Measurements from ENCODE around the gene MOK. TPM values are rescaled to one million over a fixed set of nuclear protein-coding genes. Genes with fewer than 3 reads are reported as not detected.

The MOK gene
- polyA plus RNA-seq, 1 donor from 2014 or later = 63.6 TPM

DNA sequence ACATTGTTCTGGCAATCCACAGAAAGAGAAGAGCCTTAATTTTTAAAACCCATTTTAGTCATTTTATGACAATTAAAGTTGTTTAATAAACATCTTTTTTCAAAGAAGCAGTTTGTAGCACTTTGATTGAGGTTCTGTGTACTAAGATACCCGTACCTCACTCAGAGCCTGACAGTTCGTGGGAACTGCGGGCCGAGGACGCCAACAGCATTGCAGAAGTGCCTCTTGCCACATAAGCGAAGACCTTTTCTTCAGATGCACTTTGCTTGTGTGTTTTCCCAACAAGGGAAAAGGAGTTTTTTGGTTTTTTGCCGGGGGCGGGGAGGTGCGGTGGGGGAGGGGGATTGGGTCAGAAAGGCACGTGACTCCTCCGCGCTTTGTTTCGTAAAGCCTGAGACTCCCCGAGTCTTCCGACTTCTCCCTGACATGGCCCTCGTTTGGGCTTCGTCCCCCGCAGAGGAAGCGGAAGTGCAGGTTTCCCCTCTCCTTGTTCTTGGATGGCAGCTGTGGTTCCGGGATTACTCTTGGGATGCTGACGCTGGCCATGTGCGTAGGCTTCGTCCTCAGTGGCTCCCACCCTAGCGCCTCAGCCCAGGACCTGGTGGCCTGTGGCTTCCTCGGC, 94.4 kb downstream of the MOK start:
- no peak overlapping the region for H3K27ac ChIP-seq (ENCODE audit: low read length)
- H3K9me3 ChIP-seq (ENCODE audit: low read length) = no peaks in the 10 kb centered on the region
- TF ChIP-seq RAD21 (conservative IDR thresholded peaks at IDR 0.05) = no peak
- TF ChIP-seq, protein P1, sequence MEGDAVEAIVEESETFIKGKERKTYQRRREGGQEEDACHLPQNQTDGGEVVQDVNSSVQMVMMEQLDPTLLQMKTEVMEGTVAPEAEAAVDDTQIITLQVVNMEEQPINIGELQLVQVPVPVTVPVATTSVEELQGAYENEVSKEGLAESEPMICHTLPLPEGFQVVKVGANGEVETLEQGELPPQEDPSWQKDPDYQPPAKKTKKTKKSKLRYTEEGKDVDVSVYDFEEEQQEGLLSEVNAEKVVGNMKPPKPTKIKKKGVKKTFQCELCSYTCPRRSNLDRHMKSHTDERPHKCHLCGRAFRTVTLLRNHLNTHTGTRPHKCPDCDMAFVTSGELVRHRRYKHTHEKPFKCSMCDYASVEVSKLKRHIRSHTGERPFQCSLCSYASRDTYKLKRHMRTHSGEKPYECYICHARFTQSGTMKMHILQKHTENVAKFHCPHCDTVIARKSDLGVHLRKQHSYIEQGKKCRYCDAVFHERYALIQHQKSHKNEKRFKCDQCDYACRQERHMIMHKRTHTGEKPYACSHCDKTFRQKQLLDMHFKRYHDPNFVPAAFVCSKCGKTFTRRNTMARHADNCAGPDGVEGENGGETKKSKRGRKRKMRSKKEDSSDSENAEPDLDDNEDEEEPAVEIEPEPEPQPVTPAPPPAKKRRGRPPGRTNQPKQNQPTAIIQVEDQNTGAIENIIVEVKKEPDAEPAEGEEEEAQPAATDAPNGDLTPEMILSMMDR (IDR thresholded peaks at IDR 0.05; ENCODE audit: poor library complexity, severe bottlenecking) = no peak
- TF ChIP-seq, protein P2, sequence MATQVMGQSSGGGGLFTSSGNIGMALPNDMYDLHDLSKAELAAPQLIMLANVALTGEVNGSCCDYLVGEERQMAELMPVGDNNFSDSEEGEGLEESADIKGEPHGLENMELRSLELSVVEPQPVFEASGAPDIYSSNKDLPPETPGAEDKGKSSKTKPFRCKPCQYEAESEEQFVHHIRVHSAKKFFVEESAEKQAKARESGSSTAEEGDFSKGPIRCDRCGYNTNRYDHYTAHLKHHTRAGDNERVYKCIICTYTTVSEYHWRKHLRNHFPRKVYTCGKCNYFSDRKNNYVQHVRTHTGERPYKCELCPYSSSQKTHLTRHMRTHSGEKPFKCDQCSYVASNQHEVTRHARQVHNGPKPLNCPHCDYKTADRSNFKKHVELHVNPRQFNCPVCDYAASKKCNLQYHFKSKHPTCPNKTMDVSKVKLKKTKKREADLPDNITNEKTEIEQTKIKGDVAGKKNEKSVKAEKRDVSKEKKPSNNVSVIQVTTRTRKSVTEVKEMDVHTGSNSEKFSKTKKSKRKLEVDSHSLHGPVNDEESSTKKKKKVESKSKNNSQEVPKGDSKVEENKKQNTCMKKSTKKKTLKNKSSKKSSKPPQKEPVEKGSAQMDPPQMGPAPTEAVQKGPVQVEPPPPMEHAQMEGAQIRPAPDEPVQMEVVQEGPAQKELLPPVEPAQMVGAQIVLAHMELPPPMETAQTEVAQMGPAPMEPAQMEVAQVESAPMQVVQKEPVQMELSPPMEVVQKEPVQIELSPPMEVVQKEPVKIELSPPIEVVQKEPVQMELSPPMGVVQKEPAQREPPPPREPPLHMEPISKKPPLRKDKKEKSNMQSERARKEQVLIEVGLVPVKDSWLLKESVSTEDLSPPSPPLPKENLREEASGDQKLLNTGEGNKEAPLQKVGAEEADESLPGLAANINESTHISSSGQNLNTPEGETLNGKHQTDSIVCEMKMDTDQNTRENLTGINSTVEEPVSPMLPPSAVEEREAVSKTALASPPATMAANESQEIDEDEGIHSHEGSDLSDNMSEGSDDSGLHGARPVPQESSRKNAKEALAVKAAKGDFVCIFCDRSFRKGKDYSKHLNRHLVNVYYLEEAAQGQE (IDR thresholded peaks at IDR 0.05; ENCODE audit: borderline replicate concordance) = no peak
- no peak for TF ChIP-seq EZH2 (IDR thresholded peaks at IDR 0.05; ENCODE audit: borderline replicate concordance, insufficient read depth, low read length, poor library complexity, severe bottlenecking)
- TF ChIP-seq MXI1 (conservative IDR thresholded peaks at IDR 0.05; ENCODE audit: poor library complexity, severe bottlenecking) = no peak
- no peak for TF ChIP-seq SMC3 (conservative IDR thresholded peaks at IDR 0.05; ENCODE audit: poor library complexity)
- no peak for TF ChIP-seq POLR2AphosphoS5 (IDR thresholded peaks at IDR 0.05)
- no peak for TF ChIP-seq EP300 (conservative IDR thresholded peaks at IDR 0.05; ENCODE audit: poor library complexity, severe bottlenecking)
- TF ChIP-seq TAF1 (IDR thresholded peaks at IDR 0.05; ENCODE audit: low read depth) = no peak
- H3K9me2 ChIP-seq (ENCODE audit: insufficient read depth, low read length) = no peaks in the 10 kb centered on the region
- H3K79me2 ChIP-seq (replicated peaks; ENCODE audit: insufficient read depth, low read length) = no peaks in the 10 kb centered on the region
- no peak overlapping the region for H3K4me3 ChIP-seq (ENCODE audit: low read length)
- H3K36me3 ChIP-seq (ENCODE audit: insufficient read depth, low read length) = no peaks in the 10 kb centered on the region
- no peaks in the 10 kb centered on the region for H4K20me1 ChIP-seq (ENCODE audit: insufficient read depth)
- no peak overlapping the region for H3K9ac ChIP-seq (ENCODE audit: low read length)
- H3K27me3 ChIP-seq (ENCODE audit: insufficient read depth, low read depth, low read length) = no peaks in the 10 kb centered on the region
- no peaks in the 10 kb centered on the region for H3F3A ChIP-seq (ENCODE audit: insufficient read depth, low read length, poor library complexity, severe bottlenecking)
- no peak overlapping the region for H3K4me2 ChIP-seq (ENCODE audit: low read length)
- no peak overlapping the region for H2AFZ ChIP-seq (ENCODE audit: low read depth, low read length)

DNA sequence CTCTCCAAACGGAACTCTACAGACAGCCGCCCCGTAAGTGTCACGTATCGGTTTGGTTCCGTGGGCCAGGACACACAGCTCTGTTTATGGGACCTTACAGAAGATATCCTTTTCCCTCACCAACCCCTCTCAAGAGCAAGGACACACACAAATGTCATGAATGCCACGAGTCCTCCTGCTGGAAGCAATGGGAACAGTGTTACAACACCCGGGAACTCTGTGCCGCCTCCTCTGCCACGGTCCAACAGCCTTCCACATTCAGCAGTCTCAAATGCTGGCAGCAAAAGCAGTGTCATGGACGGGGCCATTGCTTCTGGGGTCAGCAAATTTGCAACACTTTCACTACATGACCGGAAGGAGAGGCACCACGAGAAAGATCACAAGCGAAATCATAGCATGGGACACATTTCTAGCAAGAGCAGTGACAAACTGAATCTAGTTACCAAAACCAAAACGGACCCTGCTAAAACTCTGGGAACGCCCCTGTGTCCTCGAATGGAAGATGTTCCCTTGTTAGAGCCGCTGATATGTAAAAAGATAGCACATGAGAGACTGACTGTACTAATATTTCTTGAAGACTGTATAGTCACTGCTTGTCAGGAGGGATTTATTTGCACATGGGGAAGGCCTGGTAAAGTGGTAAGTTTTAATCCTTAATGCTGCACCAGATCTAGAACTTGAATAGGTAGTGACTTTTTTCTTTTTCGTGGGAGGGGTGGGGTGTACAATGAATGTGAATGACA, 95.6 kb downstream of the MOK start:
- Histone ChIP-seq H3K9ac (ENCODE audit: low read length) (no peak overlapping the region), H3K4me2 (ENCODE audit: low read length) (no peak overlapping the region), H3K9me2 (ENCODE audit: insufficient read depth, low read length) (no peaks in the 10 kb centered on the region), H2AFZ (ENCODE audit: low read depth, low read length) (no peak overlapping the region), H3K27me3 (ENCODE audit: insufficient read depth, low read depth, low read length) (no peaks in the 10 kb centered on the region), H3K9me3 (ENCODE audit: low read length) (no peaks in the 10 kb centered on the region), H4K20me1 (ENCODE audit: insufficient read depth) (no peaks in the 10 kb centered on the region), H3K36me3 (ENCODE audit: insufficient read depth, low read length) (peaks cover 4% of the 10 kb centered on the region), H3K27ac (ENCODE audit: low read length) (no peak overlapping the region), H3F3A (ENCODE audit: insufficient read depth, low read length, poor library complexity, severe bottlenecking) (no peaks in the 10 kb centered on the region), H3K79me2 (replicated peaks; ENCODE audit: insufficient read depth, low read length) (no peaks in the 10 kb centered on the region), H3K4me3 (ENCODE audit: low read length) (no peak overlapping the region)
- TF ChIP-seq SMC3 (conservative IDR thresholded peaks at IDR 0.05; ENCODE audit: poor library complexity) (no peak), TAF1 (IDR thresholded peaks at IDR 0.05; ENCODE audit: low read depth) (no peak), EZH2 (IDR thresholded peaks at IDR 0.05; ENCODE audit: borderline replicate concordance, insufficient read depth, low read length, poor library complexity, severe bottlenecking) (no peak)
- TF ChIP-seq, protein P2 (IDR thresholded peaks at IDR 0.05; ENCODE audit: borderline replicate concordance) = no peak

All from neural cell (in vitro differentiated cells).